Esophagus squamous epithelium (tissue), 5 donors: ENCODE data around the gene STK10. TPM values are rescaled to one million over a fixed set of nuclear protein-coding genes. Genes with fewer than 3 reads are reported as not detected.

Experiments used
- DNase-seq: peaks from one replicate; lab custom pipeline; 2025; lab: John Stamatoyannopoulos, UW
- H3K27ac ChIP-seq, 4 donors: fragments of 200-600 bp; sonication (generic); one replicate each; pipeline ENCODE4 v1.5.1; 2016 to 2019; ENCODE audit warnings: mild to moderate bottlenecking in 1 of 4
- H3K27me3 ChIP-seq, 4 donors: fragments of 200-600 bp; sonication (generic); 1 replicate in 3 of 4; 2 replicates in 1 of 4; pipeline versions ENCODE4 v1.5.1 to v1.6.0; 2017 to 2021; ENCODE audit warnings: antibody characterized with exemption in 1 of 4
- H3K36me3 ChIP-seq, 3 donors: fragments of 200-600 bp; sonication (generic); one replicate each; pipeline ENCODE4 v1.5.1; 2016 to 2019
- H3K4me1 ChIP-seq, 3 donors: fragments of 200-600 bp; sonication (generic); one replicate each; pipeline ENCODE4 v1.5.1; 2017 to 2019
- H3K4me3 ChIP-seq, 4 donors: fragments of 200-600 bp; sonication (generic); 1 replicate in 3 of 4; 2 replicates in 1 of 4; pipeline ENCODE4 v1.5.1; 2016 to 2019; ENCODE audit warnings: mild to moderate bottlenecking in 2 of 4, moderate library complexity in 1 of 4
- H3K9me3 ChIP-seq, 3 donors: fragments of 200-600 bp; sonication (generic); one replicate each; pipeline ENCODE4 v1.5.1; 2016 to 2019
- CTCF ChIP-seq, 6 experiments: fragments of 450-650 bp in 4 of 6; fragments of 200-600 bp in 2 of 6; sonication (generic) in 2 of 6; IDR thresholded peaks; one replicate each; pipeline ENCODE4 v1.5.1; 2016 to 2019; ENCODE audit warnings: antibody characterized with exemption in 6 of 6, mild to moderate bottlenecking in 4 of 6, moderate library complexity in 4 of 6
- POLR2A ChIP-seq, 4 donors: fragments of 450-650 bp; IDR thresholded peaks; one replicate each; pipeline ENCODE4 v1.6.1; 2017; ENCODE audit warnings: antibody characterized with exemption in 4 of 4, mild to moderate bottlenecking in 4 of 4, moderate library complexity in 3 of 4
- WGBS, 2 donors: methylation state at CpG; one replicate each; pipeline ENCODE4 v1.1.5; 2018; 5-methylcytosine and 5-hydroxymethylcytosine counted together
- intact Hi-C: fragments of 100-400 bp; cut with DNase I; formaldehyde crosslinking; loops from one replicate; pipeline ENCODE4 v1.15.0; 2022
- total RNA-seq, 4 donors: library from RNA; depleted of rRNA; stranded (reverse); fragments of >200 nt; gene quantifications; one replicate each; pipeline ENCODE4 v1.1.0, GENCODE V29; 2016
- donor health status: DM: yes; HTN: yes; CAD: no.

The STK10 gene
- total RNA-seq, 4 donors from 2014 or later, result 5.4 to 15.6 (median 8.9) TPM

- H3K27me3 ChIP-seq, result no peaks in the 10 kb centered on the region
- no peaks in the 10 kb centered on the region for H3K36me3 ChIP-seq
- no peak for DNase-seq
- peaks cover 0 to 67% (median 22%) of the 10 kb centered on the region in 3 donors for H3K4me1 ChIP-seq
- peak overlapping the region in 2 of 4 donors; percentile 2 to 9 for H3K27ac ChIP-seq
- intact Hi-C loops, result no loop called here
- no peak for TF ChIP-seq POLR2A (IDR thresholded peaks at IDR 0.05)
- no peak for TF ChIP-seq CTCF (IDR thresholded peaks at IDR 0.05)
- 58 to 70% methylated on average over 5 of the region's 5 CpGs for WGBS, 2 donors
- H3K9me3 ChIP-seq, result no peaks in the 10 kb centered on the region
- no peak overlapping the region for H3K4me3 ChIP-seq
Measured at GRCh38 chr5:172162987-172163343, 25.1 kb downstream of the STK10 start.

- H3K27me3 ChIP-seq, result no peaks in the 10 kb centered on the region
- H3K9me3 ChIP-seq, result no peaks in the 10 kb centered on the region
- H3K36me3 ChIP-seq, result no peaks in the 10 kb centered on the region
- WGBS, 2 donors, result 84 to 87% methylated on average over 2 to 3 of the region's 5 CpGs
- peak overlapping the region in 1 of 4 donors; percentile 2 for H3K27ac ChIP-seq
- no peak overlapping the region for H3K4me3 ChIP-seq
- intact Hi-C loops, result no loop called here
- H3K4me1 ChIP-seq, result peaks cover 0 to 62% (median 18%) of the 10 kb centered on the region in 3 donors
- TF ChIP-seq POLR2A (IDR thresholded peaks at IDR 0.05) (no peak), CTCF (IDR thresholded peaks at IDR 0.05) (no peak)
- DNase-seq, result no peak
Measured at GRCh38 chr5:172162323-172162986, 25.6 kb downstream of the STK10 start.

GRCh38 chr5:172160506-172160905, 27.5 kb downstream of the STK10 start:
- Histone ChIP-seq H3K4me3 (no peak overlapping the region), H3K4me1 (peaks cover 0 to 54% (median 13%) of the 10 kb centered on the region in 3 donors), H3K36me3 (peaks cover 0 to 12% (median 7%) of the 10 kb centered on the region in 3 donors), H3K27ac (no peak overlapping the region), H3K27me3 (no peaks in the 10 kb centered on the region), H3K9me3 (no peaks in the 10 kb centered on the region)
- intact Hi-C loops, result no loop called here
- 71 to 73% methylated on average over 5 to 7 of the region's 9 CpGs for WGBS, 2 donors
- no peak for DNase-seq
- TF ChIP-seq POLR2A (IDR thresholded peaks at IDR 0.05) (no peak), CTCF (IDR thresholded peaks at IDR 0.05) (no peak)

- H3K4me3 ChIP-seq, result no peak overlapping the region
Measured at GRCh38 chr5:172159016-172159415, 29.0 kb downstream of the STK10 start.

More at GRCh38 chr5:172159016-172159415, 29.0 kb downstream of the STK10 start:
- H3K27me3 ChIP-seq, result no peaks in the 10 kb centered on the region
- H3K36me3 ChIP-seq, result peaks cover 0 to 25% (median 7%) of the 10 kb centered on the region in 3 donors
- DNase-seq, result no peak
- H3K9me3 ChIP-seq, result no peaks in the 10 kb centered on the region
- no peak for TF ChIP-seq CTCF (IDR thresholded peaks at IDR 0.05)
- no peak for TF ChIP-seq POLR2A (IDR thresholded peaks at IDR 0.05)
- intact Hi-C loops, result no loop called here
- peaks cover 0 to 50% (median 6%) of the 10 kb centered on the region in 3 donors for H3K4me1 ChIP-seq
- H3K27ac ChIP-seq, result no peak overlapping the region
- 81 to 84% methylated on average over 3 to 8 of the region's 8 CpGs for WGBS, 2 donors
